SK-N-SH (cell line): ENCODE data around the gene CALML4. TPM values are rescaled to one million over a fixed set of nuclear protein-coding genes. Genes with fewer than 3 reads are reported as not detected.

ENCODE experiments used
- CTCF ChIA-PET: fragments of 300-600, 350-600 bp; formaldehyde crosslinking; extraction: SDS; loops from one replicate; lab custom pipeline; 2021; lab: Yijun Ruan, JAX
- POLR2A ChIA-PET: fragments of 350-600 bp; sonication (Branson Sonifier 250); formaldehyde crosslinking; extraction: SDS; loops from one replicate; lab custom pipeline; 2020; ENCODE audit warnings: antibody characterized with exemption, inconsistent platforms; lab: Yijun Ruan, JAX
- DNase-seq: peaks from one replicate; pipeline ENCODE4 v3.0.0; 2012
- H2AFZ ChIP-seq: fragments of 200-600 bp; sonication (generic); 2 replicates; pipeline ENCODE4 v1.8.1; 2016; ENCODE audit warnings: antibody characterized with exemption, mild to moderate bottlenecking, low read depth
- H3F3A ChIP-seq: fragments of 200-600 bp; sonication (generic); replicated peaks from 2 replicates; pipeline ENCODE3; 2016; ENCODE audit warnings: antibody characterized with exemption, mild to moderate bottlenecking; ENCODE audit not compliant: insufficient read depth
- H3K27ac ChIP-seq, 2 experiments: fragments of 200-500 bp in 1 of 2; fragments of 200-600 bp in 1 of 2; sonication (Bioruptor generic) in 1 of 2; sonication (generic), shearing (Covaris generic) in 1 of 2; 2 replicates each; pipeline versions ENCODE4 v1.5.1 to v1.6.1; 2014 to 2016; ENCODE audit warnings: low read depth in 2 of 2, inconsistent platforms in 1 of 2, low read length in 1 of 2, mild to moderate bottlenecking in 1 of 2, mixed read lengths in 1 of 2
- H3K27me3 ChIP-seq: fragments of 200-600 bp; sonication (generic), shearing (Covaris generic); 2 replicates; pipeline ENCODE4 v1.6.1; 2016; ENCODE audit warnings: mixed run types; ENCODE audit not compliant: insufficient read depth
- H3K36me3 ChIP-seq, 2 experiments: fragments of 200-500 bp in 1 of 2; fragments of 200-600 bp in 1 of 2; sonication (Bioruptor generic) in 1 of 2; sonication (generic) in 1 of 2; replicated peaks in 1 of 2; 2 replicates each; pipeline versions ENCODE3 to v1.5.1; 2014 to 2016; ENCODE audit warnings: low read length in 1 of 2, mild to moderate bottlenecking in 1 of 2; ENCODE audit not compliant: insufficient read depth in 2 of 2, control insufficient read depth in 1 of 2
- H3K4me1 ChIP-seq, 2 experiments: fragments of 200-500 bp in 1 of 2; fragments of 200-600 bp in 1 of 2; sonication (Bioruptor generic) in 1 of 2; sonication (generic), shearing (Covaris generic) in 1 of 2; 2 replicates each; pipeline versions ENCODE4 v1.5.1 to v1.6.1; 2014 to 2016; ENCODE audit warnings: low read depth in 1 of 2, low read length in 1 of 2, mixed run types in 1 of 2; ENCODE audit not compliant: insufficient read depth in 2 of 2, control insufficient read depth in 1 of 2
- H3K4me2 ChIP-seq: fragments of 200-600 bp; sonication (generic), shearing (Covaris generic); 2 replicates; pipeline ENCODE4 v1.6.1; 2017; ENCODE audit warnings: mixed run types
- H3K4me3 ChIP-seq, 2 experiments: fragments of 200-500 bp in 1 of 2; fragments of 200-600 bp in 1 of 2; sonication (Bioruptor generic) in 1 of 2; sonication (generic), shearing (Covaris generic) in 1 of 2; 2 replicates each; pipeline versions ENCODE4 v1.5.1 to v1.8.1; 2014 to 2016; ENCODE audit warnings: low read depth in 2 of 2, inconsistent platforms in 1 of 2, low read length in 1 of 2, mild to moderate bottlenecking in 1 of 2, mixed read lengths in 1 of 2, moderate library complexity in 1 of 2
- H3K79me2 ChIP-seq: fragments of 200-600 bp; sonication (generic); 2 replicates; pipeline ENCODE4 v1.8.1; 2017; ENCODE audit warnings: mild to moderate bottlenecking; ENCODE audit not compliant: insufficient read depth
- H3K9ac ChIP-seq: fragments of 200-600 bp; sonication (generic); 2 replicates; pipeline ENCODE4 v1.6.1; 2017; ENCODE audit warnings: mixed run types
- H3K9me2 ChIP-seq: fragments of 200-600 bp; sonication (generic); 2 replicates; pipeline ENCODE4 v1.6.1; 2017; ENCODE audit warnings: mixed run types
- H3K9me3 ChIP-seq: fragments of 200-600 bp; sonication (generic); 2 replicates; pipeline ENCODE4 v1.6.1; 2017; ENCODE audit warnings: mixed run types, mild to moderate bottlenecking, moderate library complexity
- H4K20me1 ChIP-seq: fragments of 200-600 bp; sonication (generic); 2 replicates; pipeline ENCODE4 v1.6.1; 2017; ENCODE audit warnings: mild to moderate bottlenecking, mixed run types; ENCODE audit not compliant: insufficient read depth
- GABPA ChIP-seq: IDR thresholded peaks from 2 replicates; pipeline ENCODE4 v1.4.0; 2012; ENCODE audit warnings: low read depth, mild to moderate bottlenecking
- MEF2A ChIP-seq: IDR thresholded peaks from 2 replicates; pipeline ENCODE4 v1.4.0; 2012; ENCODE audit warnings: low read depth, borderline replicate concordance
- NFIC ChIP-seq: IDR thresholded peaks from 2 replicates; pipeline ENCODE4 v1.4.0; 2012; ENCODE audit warnings: borderline replicate concordance
- NRF1 ChIP-seq: IDR thresholded peaks from 2 replicates; pipeline ENCODE4 v1.6.1; 2012; ENCODE audit warnings: low read depth, mild to moderate bottlenecking, low read length
- POLR2AphosphoS5 ChIP-seq: IDR thresholded peaks from 2 replicates; pipeline ENCODE4 v1.6.1; 2012; ENCODE audit warnings: low read depth, low read length
- RCOR1 ChIP-seq: fragments of 150-350 bp; IDR thresholded peaks from 2 replicates; pipeline ENCODE4 v1.6.1; 2017; ENCODE audit warnings: antibody characterized with exemption, low read length
- SIN3A ChIP-seq: IDR thresholded peaks from 2 replicates; pipeline ENCODE4 v1.6.1; 2012; ENCODE audit warnings: low read depth, mild to moderate bottlenecking, low read length, moderate library complexity, borderline replicate concordance
- SMC3 ChIP-seq: IDR thresholded peaks from 2 replicates; pipeline ENCODE4 v1.6.1; 2012; ENCODE audit warnings: low read depth, low read length, improper control_type of control experiment
- TCF12 ChIP-seq: IDR thresholded peaks from 2 replicates; pipeline ENCODE4 v1.4.0; 2012
- TEAD4 ChIP-seq: IDR thresholded peaks from 2 replicates; pipeline ENCODE4 v1.4.0; 2012; ENCODE audit warnings: mild to moderate bottlenecking, borderline replicate concordance; ENCODE audit not compliant: insufficient read depth
- USF2 ChIP-seq: fragments of 150-350 bp; IDR thresholded peaks from 2 replicates; pipeline ENCODE4 v1.6.1; 2017; ENCODE audit warnings: antibody characterized with exemption, low read length, low read depth, borderline replicate concordance
- ZBTB33 ChIP-seq: IDR thresholded peaks from 2 replicates; pipeline ENCODE4 v1.4.0; 2012; ENCODE audit warnings: low read depth, borderline replicate concordance
- WGBS: methylation state at CpG from one replicate; pipeline ENCODE4 v1.1.6; 2017; ENCODE audit warnings: low lambda C conversion rate; 5-methylcytosine and 5-hydroxymethylcytosine counted together
- polyA plus RNA-seq, 3 experiments: library from polyadenylated mRNA; depleted of rRNA; stranded (reverse); fragments of >200 nt; gene quantifications; 2 replicates each; pipeline ENCODE4 v1.2.3, GENCODE V29; 2012
- TF ChIP-seq, protein P1 (sequence below): fragments of 200-600 bp; sonication (generic); IDR thresholded peaks from 2 replicates; pipeline ENCODE4 v1.6.1; 2017; ENCODE audit warnings: antibody characterized with exemption, mild to moderate bottlenecking, moderate library complexity
- TF ChIP-seq, protein P2 (sequence below): fragments of 150-350 bp; IDR thresholded peaks from 2 replicates; pipeline ENCODE4 v1.6.1; 2016; ENCODE audit warnings: mild to moderate bottlenecking, low read depth, low read length
- TF ChIP-seq, protein P3 (sequence below): IDR thresholded peaks from 2 replicates; pipeline ENCODE4 v1.6.1; 2012; ENCODE audit warnings: mild to moderate bottlenecking, low read depth, low read length, moderate library complexity

The CALML4 gene
- polyA plus RNA-seq, 1 of the 3 experiments (the other 2 are of a cell fraction) = 3.1 TPM

- DNase-seq = no peak
- H3K9me2 ChIP-seq = no peaks in the 10 kb centered on the region
- H3K4me3 ChIP-seq = no peak overlapping the region
- no peak overlapping the region for H3K9ac ChIP-seq
- no peaks in the 10 kb centered on the region for H3K27me3 ChIP-seq
- H3K27ac ChIP-seq = no peak overlapping the region
- CTCF ChIA-PET = interaction anchor here (0.5 to 1.6 kb wide), 3 partner anchors 41 to 352 kb away, joined by 3 to 5 read pairs (median 3); no protein-coding TSS in a partner anchor
- peaks cover 0 to 11% of the 10 kb centered on the region in 2 experiments; a peak in 1 of 4 replicates for H3K4me1 ChIP-seq
- peaks cover 25% of the 10 kb centered on the region for H3K79me2 ChIP-seq
- H3K9me3 ChIP-seq = no peaks in the 10 kb centered on the region
- TF ChIP-seq POLR2AphosphoS5 (no peak), MEF2A (no peak), SIN3A (no peak), USF2 (no peak), RCOR1 (no peak), TCF12 (no peak), ZBTB33 (no peak), GABPA (no peak), NFIC (no peak), TEAD4 (no peak), SMC3 (no peak), NRF1 (no peak)
- TF ChIP-seq, protein P1, sequence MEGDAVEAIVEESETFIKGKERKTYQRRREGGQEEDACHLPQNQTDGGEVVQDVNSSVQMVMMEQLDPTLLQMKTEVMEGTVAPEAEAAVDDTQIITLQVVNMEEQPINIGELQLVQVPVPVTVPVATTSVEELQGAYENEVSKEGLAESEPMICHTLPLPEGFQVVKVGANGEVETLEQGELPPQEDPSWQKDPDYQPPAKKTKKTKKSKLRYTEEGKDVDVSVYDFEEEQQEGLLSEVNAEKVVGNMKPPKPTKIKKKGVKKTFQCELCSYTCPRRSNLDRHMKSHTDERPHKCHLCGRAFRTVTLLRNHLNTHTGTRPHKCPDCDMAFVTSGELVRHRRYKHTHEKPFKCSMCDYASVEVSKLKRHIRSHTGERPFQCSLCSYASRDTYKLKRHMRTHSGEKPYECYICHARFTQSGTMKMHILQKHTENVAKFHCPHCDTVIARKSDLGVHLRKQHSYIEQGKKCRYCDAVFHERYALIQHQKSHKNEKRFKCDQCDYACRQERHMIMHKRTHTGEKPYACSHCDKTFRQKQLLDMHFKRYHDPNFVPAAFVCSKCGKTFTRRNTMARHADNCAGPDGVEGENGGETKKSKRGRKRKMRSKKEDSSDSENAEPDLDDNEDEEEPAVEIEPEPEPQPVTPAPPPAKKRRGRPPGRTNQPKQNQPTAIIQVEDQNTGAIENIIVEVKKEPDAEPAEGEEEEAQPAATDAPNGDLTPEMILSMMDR = no peak
- TF ChIP-seq, protein P2, sequence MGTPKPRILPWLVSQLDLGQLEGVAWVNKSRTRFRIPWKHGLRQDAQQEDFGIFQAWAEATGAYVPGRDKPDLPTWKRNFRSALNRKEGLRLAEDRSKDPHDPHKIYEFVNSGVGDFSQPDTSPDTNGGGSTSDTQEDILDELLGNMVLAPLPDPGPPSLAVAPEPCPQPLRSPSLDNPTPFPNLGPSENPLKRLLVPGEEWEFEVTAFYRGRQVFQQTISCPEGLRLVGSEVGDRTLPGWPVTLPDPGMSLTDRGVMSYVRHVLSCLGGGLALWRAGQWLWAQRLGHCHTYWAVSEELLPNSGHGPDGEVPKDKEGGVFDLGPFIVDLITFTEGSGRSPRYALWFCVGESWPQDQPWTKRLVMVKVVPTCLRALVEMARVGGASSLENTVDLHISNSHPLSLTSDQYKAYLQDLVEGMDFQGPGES = no peak
- TF ChIP-seq, protein P3, sequence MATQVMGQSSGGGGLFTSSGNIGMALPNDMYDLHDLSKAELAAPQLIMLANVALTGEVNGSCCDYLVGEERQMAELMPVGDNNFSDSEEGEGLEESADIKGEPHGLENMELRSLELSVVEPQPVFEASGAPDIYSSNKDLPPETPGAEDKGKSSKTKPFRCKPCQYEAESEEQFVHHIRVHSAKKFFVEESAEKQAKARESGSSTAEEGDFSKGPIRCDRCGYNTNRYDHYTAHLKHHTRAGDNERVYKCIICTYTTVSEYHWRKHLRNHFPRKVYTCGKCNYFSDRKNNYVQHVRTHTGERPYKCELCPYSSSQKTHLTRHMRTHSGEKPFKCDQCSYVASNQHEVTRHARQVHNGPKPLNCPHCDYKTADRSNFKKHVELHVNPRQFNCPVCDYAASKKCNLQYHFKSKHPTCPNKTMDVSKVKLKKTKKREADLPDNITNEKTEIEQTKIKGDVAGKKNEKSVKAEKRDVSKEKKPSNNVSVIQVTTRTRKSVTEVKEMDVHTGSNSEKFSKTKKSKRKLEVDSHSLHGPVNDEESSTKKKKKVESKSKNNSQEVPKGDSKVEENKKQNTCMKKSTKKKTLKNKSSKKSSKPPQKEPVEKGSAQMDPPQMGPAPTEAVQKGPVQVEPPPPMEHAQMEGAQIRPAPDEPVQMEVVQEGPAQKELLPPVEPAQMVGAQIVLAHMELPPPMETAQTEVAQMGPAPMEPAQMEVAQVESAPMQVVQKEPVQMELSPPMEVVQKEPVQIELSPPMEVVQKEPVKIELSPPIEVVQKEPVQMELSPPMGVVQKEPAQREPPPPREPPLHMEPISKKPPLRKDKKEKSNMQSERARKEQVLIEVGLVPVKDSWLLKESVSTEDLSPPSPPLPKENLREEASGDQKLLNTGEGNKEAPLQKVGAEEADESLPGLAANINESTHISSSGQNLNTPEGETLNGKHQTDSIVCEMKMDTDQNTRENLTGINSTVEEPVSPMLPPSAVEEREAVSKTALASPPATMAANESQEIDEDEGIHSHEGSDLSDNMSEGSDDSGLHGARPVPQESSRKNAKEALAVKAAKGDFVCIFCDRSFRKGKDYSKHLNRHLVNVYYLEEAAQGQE = no peak
- H3F3A ChIP-seq = peaks cover 3% of the 10 kb centered on the region
- no peak overlapping the region for H2AFZ ChIP-seq
- H4K20me1 ChIP-seq = 0 out of 2 replicates have a peak, but pooled peaks cover 6% of the 10 kb centered on the region
- POLR2A ChIA-PET = no interaction called here
- 83% methylated on average over 6 of the region's 6 CpGs for WGBS
- H3K4me2 ChIP-seq = no peak overlapping the region
- H3K36me3 ChIP-seq = peaks cover 5 to 13% of the 10 kb centered on the region in 2 experiments
Observed at GRCh38 chr15:68214838-68215254, 9.7 kb upstream of the CALML4 start.
